Stomach (tissue), 9 donors: ENCODE data around the gene SMCHD1. TPM values are rescaled to one million over a fixed set of nuclear protein-coding genes. Genes with fewer than 3 reads are reported as not detected.

Source experiments
- DNase-seq, 2 donors: peaks; one replicate each; pipeline versions ENCODE4 v3.0.0 to v3.0.0-alpha.2; 2013 to 2019
- H3K27ac ChIP-seq, 5 donors: fragments of 200-600 bp in 4 of 5; sonication (generic) in 4 of 5; one replicate each; pipeline ENCODE4 v1.5.1; 2013 to 2019; ENCODE audit warnings: mild to moderate bottlenecking in 1 of 5, moderate library complexity in 1 of 5
- H3K27me3 ChIP-seq, 3 donors: fragments of 200-600 bp; sonication (generic); one replicate each; pipeline ENCODE4 v1.5.1; 2017 to 2019; ENCODE audit warnings: mixed run types in 1 of 3
- H3K36me3 ChIP-seq, 4 donors: fragments of 200-600 bp; sonication (generic); 1 replicate in 3 of 4; 2 replicates in 1 of 4; pipeline ENCODE4 v1.5.1; 2016 to 2019
- H3K4me1 ChIP-seq, 4 donors: fragments of 200-600 bp; sonication (generic); one replicate each; pipeline ENCODE4 v1.5.1; 2016 to 2019
- H3K4me3 ChIP-seq, 4 donors: fragments of 200-600 bp; sonication (generic) in 3 of 4; one replicate each; pipeline ENCODE4 v1.5.1; 2016 to 2019; ENCODE audit warnings: mild to moderate bottlenecking in 1 of 4
- H3K9me3 ChIP-seq, 4 donors: fragments of 200-600 bp; sonication (generic); one replicate each; pipeline ENCODE4 v1.5.1; 2016 to 2019
- CTCF ChIP-seq, 7 experiments: fragments of 450-650 bp in 4 of 7; fragments of 200-600 bp in 3 of 7; sonication (generic) in 3 of 7; IDR thresholded peaks; one replicate each; pipeline ENCODE4 v1.5.1; 2016 to 2019; ENCODE audit warnings: antibody characterized with exemption in 7 of 7, control low read depth in 2 of 7, mild to moderate bottlenecking in 1 of 7
- EP300 ChIP-seq: sonication (generic); formaldehyde crosslinking; IDR thresholded peaks from one replicate; pipeline ENCODE4 v1.6.1; 2017; ENCODE audit warnings: antibody characterized with exemption
- POLR2A ChIP-seq, 4 donors: fragments of 450-650 bp; IDR thresholded peaks; one replicate each; pipeline ENCODE4 v1.6.1; 2016; ENCODE audit warnings: antibody characterized with exemption in 4 of 4, control low read depth in 2 of 4, mild to moderate bottlenecking in 1 of 4, moderate library complexity in 1 of 4
- POLR2AphosphoS5 ChIP-seq, 3 donors: sonication (generic); formaldehyde crosslinking; IDR thresholded peaks; one replicate each; pipeline ENCODE4 v1.6.1; 2016; ENCODE audit warnings: antibody characterized with exemption in 3 of 3
- WGBS, 5 donors: extraction: QIAGEN DNeasy Blood & Tissue Kit in 3 of 5; methylation state at CpG; one replicate each; pipeline versions ENCODE4 v1.1.5 to v1.1.7; 2013 to 2018; 5-methylcytosine and 5-hydroxymethylcytosine counted together
- intact Hi-C: fragments of 100-400 bp; cut with DNase I; formaldehyde crosslinking; loops from one replicate; pipeline ENCODE4 v1.15.1; 2023; ENCODE audit warnings: low total_unique reads
- polyA plus RNA-seq, 3 donors: library from polyadenylated mRNA; stranded (reverse); fragments of 200-250 nt; gene quantifications; one replicate each; pipeline ENCODE4 v1.2.3, GENCODE V29; 2013
- total RNA-seq, 5 donors: library from RNA; depleted of rRNA; stranded (reverse); fragments of >200 nt; gene quantifications; one replicate each; pipeline versions ENCODE4 v1.1.0 to v1.2.3, GENCODE V29; 2014 to 2016
- donor health status: healthy with polysubstance abuse.
- donor health status: Bipolar disorder and iron deficiency.
- donor health status: healthy.

SMCHD1 gene
- total and polyA plus RNA-seq, 8 donors = 5.0 to 377 (median 61.2) TPM

- DNase-seq = no peak
- TF ChIP-seq POLR2A (IDR thresholded peaks at IDR 0.05) (no peak), CTCF (IDR thresholded peaks at IDR 0.05) (no peak), POLR2AphosphoS5 (IDR thresholded peaks at IDR 0.05) (no peak), EP300 (no peak)
- Histone ChIP-seq H3K9me3 (peaks cover 0 to 52% (median 31%) of the 10 kb centered on the region in 4 donors), H3K4me3 (no peak overlapping the region), H3K27ac (no peak overlapping the region), H3K27me3 (no peaks in the 10 kb centered on the region), H3K4me1 (no peaks in the 10 kb centered on the region), H3K36me3 (no peaks in the 10 kb centered on the region)
- WGBS, 5 donors = 84 to 100% (median 97%) methylated on average over 1 of the region's 1 CpG
- intact Hi-C loops = no loop called here
These were observed 155.9 kb downstream of the SMCHD1 start for GRCh38 chr18:2811416-2811815.

- Histone ChIP-seq H3K27me3 (no peaks in the 10 kb centered on the region), H3K36me3 (no peaks in the 10 kb centered on the region), H3K4me1 (no peaks in the 10 kb centered on the region), H3K4me3 (no peak overlapping the region), H3K9me3 (peaks cover 0 to 52% (median 28%) of the 10 kb centered on the region in 4 donors), H3K27ac (no peak overlapping the region)
- no peak for DNase-seq
- 87 to 98% (median 94%) methylated on average over 2 of the region's 2 CpGs for WGBS, 5 donors
- intact Hi-C loops = no loop called here
- TF ChIP-seq POLR2A (IDR thresholded peaks at IDR 0.05) (no peak), POLR2AphosphoS5 (IDR thresholded peaks at IDR 0.05) (no peak), CTCF (IDR thresholded peaks at IDR 0.05) (no peak), EP300 (no peak)
These were observed 159.4 kb downstream of the SMCHD1 start for GRCh38 chr18:2814928-2815327.

GRCh38 chr18:2818281-2818680 lies 162.8 kb downstream of the SMCHD1 start:
- intact Hi-C loops = no loop called here

GRCh38 chr18:2821695-2822094 lies 166.2 kb downstream of the SMCHD1 start:
- DNase-seq = no peak
- Histone ChIP-seq H3K27ac (no peak overlapping the region), H3K4me3 (no peak overlapping the region), H3K9me3 (peaks cover 0 to 7% (median 3%) of the 10 kb centered on the region in 4 donors), H3K27me3 (no peaks in the 10 kb centered on the region), H3K4me1 (no peaks in the 10 kb centered on the region), H3K36me3 (no peaks in the 10 kb centered on the region)
- TF ChIP-seq CTCF (IDR thresholded peaks at IDR 0.05) = no peak
- no peak for TF ChIP-seq POLR2A (IDR thresholded peaks at IDR 0.05)
- TF ChIP-seq EP300 = no peak
- no peak for TF ChIP-seq POLR2AphosphoS5 (IDR thresholded peaks at IDR 0.05)
- WGBS, 5 donors = 76 to 91% (median 89%) methylated on average over 2 of the region's 2 CpGs
- intact Hi-C loops = no loop called here

More at GRCh38 chr18:2818281-2818680, 162.8 kb downstream of the SMCHD1 start:
- Histone ChIP-seq H3K36me3 (no peaks in the 10 kb centered on the region), H3K27ac (no peak overlapping the region), H3K27me3 (no peaks in the 10 kb centered on the region), H3K9me3 (peaks cover 0 to 30% (median 13%) of the 10 kb centered on the region in 4 donors), H3K4me1 (no peaks in the 10 kb centered on the region), H3K4me3 (no peak overlapping the region)
- DNase-seq = no peak
- TF ChIP-seq POLR2AphosphoS5 (IDR thresholded peaks at IDR 0.05) = no peak
- TF ChIP-seq CTCF (IDR thresholded peaks at IDR 0.05) = no peak
- TF ChIP-seq POLR2A (IDR thresholded peaks at IDR 0.05) = no peak
- TF ChIP-seq EP300 = no peak
